ENCODE data around the gene GSTM4.
"Not testable (repeated sequence)": the region's sequence is repeated elsewhere in the genome, so short reads cannot be mapped to it uniquely, and the experiment has no call there.

DNA sequence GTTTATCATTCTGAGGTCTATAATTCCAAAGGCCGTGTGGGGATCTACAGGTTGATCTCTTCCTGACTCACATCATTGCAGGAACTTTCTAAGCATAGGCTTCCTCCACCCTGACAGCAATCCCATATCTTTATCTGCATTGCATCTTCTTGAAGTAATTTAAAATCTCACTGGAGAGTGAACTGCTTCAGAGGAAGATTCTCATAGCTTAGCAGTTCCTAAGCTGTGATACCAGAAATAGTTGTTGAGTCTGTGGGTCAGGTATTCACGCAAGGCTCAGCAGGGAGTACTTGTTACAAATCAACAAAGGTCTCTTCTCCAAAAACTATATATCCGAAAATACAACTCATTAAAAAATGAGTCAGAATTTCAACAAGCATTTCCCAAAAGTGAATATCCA lies 39.2 kb downstream of the GSTM4 start:
- not testable (repeated sequence) for TF ChIP-seq CTCF (conservative IDR thresholded peaks at IDR 0.05; ENCODE audit: low read depth, low read length); EZH2 (IDR thresholded peaks at IDR 0.05; ENCODE audit: borderline replicate concordance, low read depth, low read length, poor library complexity, severe bottlenecking)

Measured in A673 (cell line).